ENCODE data around the gene OR4F15.
"Not testable (repeated sequence)": the region's sequence is repeated elsewhere in the genome, so short reads cannot be mapped to it uniquely, and the experiment has no call there.

OR4F15 gene

GRCh38 chr15:101811902-101812301 lies at the start of gene OR4F15:
Gene OR4F15 (plus strand): TSS chr15:101812202. CDS start chr15:101818187, 5,985 bp downstream.
- DNase-seq = no peak

- not testable (repeated sequence) for DNase-seq
Observed at GRCh38 chr15:101764669-101765339, 47.2 kb upstream of the OR4F15 start.

DNA sequence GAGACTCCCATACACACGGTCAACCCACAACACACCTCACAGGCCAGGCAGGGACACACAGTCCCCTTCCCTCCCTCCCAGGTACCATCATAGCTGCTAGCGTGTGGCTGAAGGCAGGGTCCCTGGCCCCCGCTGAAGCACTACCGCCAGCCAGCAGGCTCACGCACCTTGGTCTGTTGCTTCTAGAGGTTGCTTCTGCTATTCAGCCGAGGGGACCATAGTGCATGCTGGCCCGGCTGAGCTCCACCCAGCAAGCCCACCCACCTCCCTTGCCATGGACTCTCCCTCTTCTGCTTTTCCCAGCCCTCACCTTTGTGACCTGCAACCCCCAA lies 46.7 kb upstream of the OR4F15 start:
- not testable (repeated sequence) for DNase-seq

DNA sequence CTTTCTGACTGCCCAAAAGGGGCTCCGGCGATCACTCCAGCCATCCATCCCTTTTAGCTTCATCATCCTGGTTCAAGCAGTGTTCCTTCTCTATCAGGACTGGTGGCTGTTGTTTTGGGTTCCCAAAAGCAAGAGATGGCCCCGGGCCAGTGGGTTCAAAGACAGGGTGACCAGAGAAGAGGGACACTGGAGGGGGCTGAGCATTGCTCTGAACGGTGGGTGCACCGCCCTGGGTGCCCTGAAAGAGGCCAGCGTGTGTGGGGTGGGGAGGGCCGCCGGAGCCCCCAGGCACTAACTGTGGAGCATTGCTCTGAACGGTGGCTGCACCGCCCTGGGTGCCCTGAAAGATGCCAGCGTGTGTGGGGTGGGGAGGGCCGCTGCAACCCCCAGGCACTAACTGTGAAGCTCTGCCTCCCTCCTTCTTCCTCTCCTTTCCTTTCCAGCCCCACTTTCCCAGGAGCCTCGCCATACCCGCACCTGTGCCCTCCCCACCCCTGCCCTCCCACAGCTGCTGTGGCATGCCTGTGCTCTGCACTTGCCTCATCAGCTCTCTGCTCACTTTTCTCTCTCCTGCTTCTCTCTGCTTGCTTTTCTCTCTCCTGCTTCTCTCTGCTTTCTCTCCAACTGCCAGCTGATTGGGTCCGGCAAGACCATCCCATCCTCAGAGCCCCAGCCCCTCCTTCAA lies 46.1 kb upstream of the OR4F15 start:
- DNase-seq = no peak

- DNase-seq = not testable (repeated sequence)
Observed at GRCh38 chr15:101767083-101767640, 44.8 kb upstream of the OR4F15 start.

DNA sequence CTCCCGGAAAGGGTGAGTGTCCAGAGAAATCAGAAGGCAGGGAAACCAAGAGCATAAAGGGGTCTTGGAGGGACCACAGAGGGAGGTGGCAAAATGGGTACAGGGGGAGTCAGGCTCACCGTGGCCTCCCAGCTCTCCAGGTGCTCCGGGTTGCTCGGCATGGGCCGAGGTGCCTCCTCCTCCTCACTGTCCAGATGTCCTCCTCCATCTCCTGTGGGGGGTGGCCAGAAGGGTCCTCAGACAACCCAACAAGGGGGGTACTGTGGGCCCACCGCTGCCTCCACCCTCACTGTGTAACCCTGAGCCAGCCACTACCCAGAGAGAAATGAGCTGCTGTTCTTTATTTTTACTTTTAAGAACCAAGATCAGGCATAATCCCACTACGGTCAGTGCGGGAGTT lies 39.1 kb upstream of the OR4F15 start:
- no peak for DNase-seq

DNA sequence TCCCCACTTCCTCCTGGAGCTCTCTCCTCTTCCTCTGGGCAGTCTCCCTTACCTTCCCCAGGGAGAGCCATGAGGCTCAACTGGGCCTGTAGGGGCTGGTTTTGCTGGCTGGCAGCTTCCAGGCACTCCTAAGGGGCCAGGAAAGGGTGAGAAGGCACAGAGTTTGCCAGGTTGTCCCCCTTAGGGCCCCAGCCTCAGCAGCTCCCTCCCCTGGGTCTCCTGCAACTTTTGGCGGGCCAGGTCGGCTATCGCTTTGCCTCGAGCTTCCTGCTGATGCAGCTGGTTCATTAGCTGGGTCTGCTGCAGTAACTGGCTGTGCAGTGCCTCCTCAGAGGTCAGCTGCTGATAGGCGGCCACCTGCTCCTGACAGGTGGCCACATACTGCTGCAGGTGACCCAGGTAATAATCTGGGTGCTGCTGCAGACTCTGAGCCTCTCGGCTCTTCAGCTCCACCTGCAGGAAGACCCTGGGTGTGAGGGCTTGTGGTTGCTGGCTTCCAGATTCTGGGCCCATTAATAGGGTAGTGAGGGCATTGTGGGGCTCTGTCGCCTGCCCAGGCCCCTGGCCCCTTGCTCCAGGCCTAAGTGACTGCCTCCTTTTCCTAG lies 38.4 kb upstream of the OR4F15 start:
- peak; percentile 42 for DNase-seq

- DNase-seq = no peak
Observed at GRCh38 chr15:101775136-101775535, 36.9 kb upstream of the OR4F15 start.

DNA sequence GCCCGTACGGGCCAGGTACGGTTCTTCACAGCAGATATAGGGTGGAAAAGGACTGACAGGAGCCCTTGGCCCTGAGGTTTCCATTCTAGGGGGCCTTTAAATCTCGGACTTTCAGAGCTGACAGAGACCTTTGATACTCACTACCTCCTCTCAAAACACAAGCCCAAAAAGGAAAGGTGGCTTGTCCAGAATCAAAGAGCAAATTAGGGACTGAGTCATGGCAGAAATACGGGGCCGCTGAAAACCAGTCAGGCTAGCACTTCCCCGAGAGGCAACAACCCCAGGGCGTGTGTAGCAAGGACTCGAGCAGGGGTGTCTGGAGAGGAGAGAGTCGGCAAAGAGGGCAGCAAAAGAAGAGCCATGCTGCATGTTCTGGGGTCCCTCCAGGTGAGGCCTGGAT lies 33.4 kb upstream of the OR4F15 start:
- not testable (repeated sequence) for DNase-seq

DNA sequence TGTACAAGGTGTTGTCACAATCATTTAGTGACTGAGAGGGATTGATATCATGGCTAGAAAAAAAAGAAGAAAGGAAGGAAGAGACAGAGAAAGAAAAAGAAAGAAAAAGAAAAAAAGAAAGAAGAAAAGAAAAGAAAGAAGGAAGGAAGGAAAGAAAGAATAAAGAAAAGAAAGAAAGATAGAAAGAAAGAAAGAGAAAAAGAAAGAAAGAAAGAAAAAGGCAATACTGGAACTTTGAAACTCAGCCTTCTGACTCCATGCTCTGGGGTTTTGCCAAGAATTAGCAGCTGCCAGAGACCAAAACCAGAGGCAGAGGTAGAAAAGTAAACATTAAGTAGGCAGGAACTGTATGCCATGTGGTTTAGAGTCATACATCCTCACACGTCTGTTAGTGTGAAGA lies 31.8 kb upstream of the OR4F15 start:
- not testable (repeated sequence) for DNase-seq

GRCh38 chr15:101781928-101782327 lies 30.1 kb upstream of the OR4F15 start:
- DNase-seq = peak; percentile 34

DNA sequence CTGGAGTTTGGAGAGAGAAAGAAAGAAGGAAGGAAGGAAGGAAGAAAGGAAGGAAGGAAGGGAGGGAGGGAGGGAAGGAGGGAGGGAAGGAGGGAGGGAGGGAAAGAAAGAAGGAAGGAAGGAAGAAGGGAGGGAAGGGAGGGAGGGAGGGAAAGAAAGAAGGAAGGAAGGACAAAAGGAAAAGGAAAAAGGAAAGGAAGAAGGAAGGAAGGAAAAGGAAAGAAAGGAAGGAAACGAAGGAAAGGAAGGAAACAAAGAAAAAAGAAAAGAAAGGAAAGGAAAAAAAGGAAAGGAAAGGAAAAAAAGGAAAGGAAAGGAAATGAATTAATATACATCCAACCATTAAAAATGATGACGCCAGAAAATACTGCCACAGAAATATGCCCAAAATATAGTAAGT lies 27.4 kb upstream of the OR4F15 start:
- DNase-seq = no peak

- not testable (repeated sequence) for DNase-seq
Observed at GRCh38 chr15:101786422-101786821, 25.6 kb upstream of the OR4F15 start.

DNA sequence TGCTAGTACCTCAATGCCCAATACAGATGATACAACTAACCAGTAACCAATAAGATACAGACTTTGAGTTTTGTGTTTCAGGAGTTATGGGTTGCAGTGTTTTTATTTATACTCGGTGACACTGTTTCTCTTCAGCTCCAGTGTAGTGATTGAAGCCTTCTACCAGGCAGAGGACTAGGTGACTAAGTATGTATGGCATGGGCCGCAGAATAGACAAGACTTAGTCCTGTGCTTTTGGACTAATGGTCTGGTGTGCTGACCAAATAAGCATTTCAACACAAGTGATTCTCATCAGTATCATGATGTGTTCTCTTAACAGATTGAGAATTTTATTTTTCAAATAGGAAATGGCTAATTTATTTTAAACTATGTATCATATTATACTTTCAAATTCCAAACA lies 24.0 kb upstream of the OR4F15 start:
- not testable (repeated sequence) for DNase-seq

DNA sequence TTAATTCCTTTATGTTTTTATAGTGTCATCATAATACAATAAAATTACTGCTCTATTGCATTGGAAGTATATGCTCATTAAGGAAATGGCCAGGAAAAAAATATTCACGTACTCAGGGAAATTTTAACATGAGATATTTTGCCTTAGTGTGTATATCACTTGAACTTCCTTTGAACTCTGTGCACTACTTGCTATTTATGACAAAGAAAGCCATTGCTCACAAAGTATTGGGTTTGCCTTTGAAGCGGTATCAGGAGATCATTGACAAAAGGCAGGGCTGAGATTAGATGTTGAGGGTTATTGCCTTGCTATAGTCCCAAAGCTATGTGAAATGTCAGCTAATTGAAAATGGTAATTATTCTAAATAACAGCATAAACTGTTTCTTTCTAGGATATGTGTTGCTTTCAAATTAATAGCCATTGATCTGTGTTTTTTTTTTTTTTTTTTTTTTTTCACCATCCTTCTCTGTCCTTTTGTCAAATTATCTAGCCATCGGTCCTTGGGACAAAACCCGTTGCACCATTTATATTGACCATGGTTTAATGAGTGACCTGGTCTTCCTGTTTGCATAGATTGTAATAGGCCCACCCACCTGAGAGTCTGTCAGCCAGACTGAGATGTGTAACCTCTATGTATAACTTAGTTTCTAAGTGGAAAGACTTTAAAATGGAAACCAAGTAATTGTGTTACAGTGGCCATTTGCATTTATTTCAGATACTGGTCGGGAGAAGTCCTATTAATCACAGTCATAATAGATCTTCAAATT lies 23.3 kb upstream of the OR4F15 start:
- DNase-seq = not testable (repeated sequence)

GRCh38 chr15:101790748-101791147 lies 21.3 kb upstream of the OR4F15 start:
- not testable (repeated sequence) for DNase-seq

DNA sequence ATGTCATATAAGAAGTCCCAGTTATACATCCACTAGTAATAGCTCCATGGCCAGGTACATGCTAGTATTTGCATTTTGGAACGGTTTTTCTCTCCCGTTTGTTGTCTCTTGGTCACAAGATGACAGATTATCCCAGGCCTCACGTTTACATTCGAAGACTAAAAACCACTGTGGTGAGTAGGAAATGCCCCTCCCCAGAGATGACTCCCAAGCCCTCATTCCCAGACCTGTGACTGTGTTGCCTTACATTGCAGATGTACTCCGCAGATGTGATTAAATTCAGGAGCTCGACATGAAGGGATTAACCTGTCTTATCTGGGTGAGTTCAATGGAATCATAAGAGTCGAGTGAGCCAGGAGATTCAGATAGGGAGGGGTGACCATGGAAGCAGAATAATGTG lies 18.0 kb upstream of the OR4F15 start:
- peak; percentile 40 for DNase-seq

DNA sequence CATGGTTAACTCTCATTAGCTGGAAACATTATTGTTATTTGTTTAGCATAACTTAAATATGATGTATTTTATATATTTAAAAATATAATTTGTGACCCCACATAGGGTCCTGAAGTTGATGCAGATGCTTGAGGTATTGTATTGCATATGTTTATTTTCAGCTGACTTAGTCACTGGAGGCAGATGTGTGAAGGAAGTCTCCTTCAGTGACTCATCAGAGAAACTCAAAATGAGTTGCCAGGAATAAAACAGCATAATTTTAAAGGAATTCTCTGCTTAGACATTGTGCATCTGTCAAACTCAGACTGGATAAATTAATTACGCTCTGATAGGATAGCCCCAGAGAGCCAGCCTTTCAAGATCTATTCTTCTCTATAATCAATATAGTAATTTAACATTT lies 16.5 kb upstream of the OR4F15 start:
- no peak for DNase-seq

DNA sequence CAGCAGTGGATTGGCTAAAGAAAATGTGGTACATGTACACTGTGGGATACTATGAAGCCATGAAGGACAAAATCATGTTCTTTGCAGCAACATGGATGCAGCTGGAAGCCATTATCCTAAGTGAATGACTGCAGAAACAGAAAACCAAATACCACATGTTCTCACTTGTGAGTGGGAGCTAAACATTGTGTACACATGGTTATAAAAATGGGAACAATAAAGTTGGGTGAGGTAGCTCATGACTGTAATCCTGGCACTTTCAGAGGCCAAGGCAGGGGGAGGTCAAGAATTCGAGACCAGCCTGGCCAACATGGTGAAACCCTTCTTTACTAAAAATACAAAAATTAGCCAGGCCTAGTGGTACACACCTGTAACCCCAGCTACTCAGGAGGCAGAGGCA lies 12.3 kb upstream of the OR4F15 start:
- DNase-seq = no peak

DNA sequence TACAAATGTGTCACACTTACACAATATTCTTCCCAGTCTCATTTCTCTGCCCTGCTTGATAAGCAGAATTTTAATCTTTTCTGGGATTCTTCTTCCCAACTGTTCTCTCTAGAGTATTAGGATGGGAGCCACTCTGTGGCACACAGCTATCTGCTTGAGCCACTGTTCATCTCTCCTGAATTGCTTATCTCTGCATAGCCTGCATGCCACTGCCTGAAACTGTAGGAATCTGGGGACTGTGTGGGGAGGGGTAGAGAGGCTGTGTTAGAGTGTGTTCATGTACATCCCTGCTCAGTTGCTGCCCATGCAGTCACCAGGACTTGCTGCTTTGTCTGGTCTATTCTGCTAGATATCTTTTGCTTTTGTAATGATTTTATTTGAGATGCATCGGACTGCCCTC lies 11.0 kb upstream of the OR4F15 start:
- no peak for DNase-seq

DNA sequence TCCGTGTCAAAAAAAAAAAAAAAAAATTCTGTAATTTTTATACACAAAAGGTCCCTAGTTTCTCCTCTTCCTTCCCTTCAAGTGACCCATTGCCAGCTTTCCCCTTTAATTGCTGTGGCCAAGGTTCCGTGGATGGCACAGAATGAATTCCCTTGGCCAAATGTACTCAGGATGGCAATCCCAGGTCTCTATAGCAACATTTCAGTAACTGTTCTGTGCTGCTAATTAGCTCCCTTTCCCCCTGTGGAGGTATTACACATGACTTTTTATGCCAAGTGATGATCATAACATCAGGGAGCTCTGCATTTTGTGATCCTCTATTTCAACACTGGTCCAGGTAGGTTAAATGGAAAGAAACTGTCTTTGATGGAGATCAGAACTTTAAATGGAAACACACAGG lies 8.8 kb upstream of the OR4F15 start, which contains the start of gene OR4F6:
OR4F6 (plus strand) TSS at position 301 of the 400 bp plus-strand sequence. CDS start 2,211 bp downstream, outside the sequence.
- no peak for DNase-seq

DNA sequence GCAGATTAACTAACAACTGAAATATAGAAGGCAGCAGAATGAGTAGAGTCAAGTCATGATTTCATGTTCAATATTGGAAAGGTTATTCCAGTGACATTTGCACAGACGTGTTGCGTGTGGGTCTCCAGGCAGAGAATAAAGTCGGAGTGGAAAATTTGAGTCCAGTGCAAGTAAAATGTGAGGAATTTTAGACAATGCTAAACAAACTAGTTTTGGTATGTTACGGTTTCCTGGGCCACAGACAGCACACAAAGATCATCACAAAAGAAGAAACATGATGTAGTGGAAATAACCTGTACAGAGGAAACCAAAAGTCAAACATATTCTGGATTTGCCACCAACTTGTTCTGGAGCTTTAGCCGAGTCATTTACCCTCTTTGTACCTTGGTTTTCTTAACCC lies 8.3 kb upstream of the OR4F15 start:
- no peak for DNase-seq

DNA sequence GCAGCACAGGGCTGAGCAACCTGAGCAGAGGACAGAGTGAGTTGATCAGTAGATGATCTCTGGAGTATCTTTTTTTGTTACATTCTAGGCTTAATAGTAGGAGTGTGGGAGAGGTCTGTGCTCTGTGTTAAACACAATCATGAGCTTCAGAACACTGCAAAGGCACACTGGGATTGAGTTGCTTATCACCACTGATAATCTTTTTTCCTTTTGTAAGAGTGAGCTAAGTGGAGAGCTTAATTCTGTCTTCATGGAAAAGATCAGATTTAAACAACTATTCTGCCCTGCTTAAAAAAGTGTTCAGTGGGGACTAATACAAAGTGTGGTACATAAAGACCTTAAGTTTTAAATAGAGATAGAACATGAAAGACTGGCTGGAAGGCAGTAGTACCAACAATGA lies 7.6 kb upstream of the OR4F15 start:
- DNase-seq = no peak
